Left lung (tissue), 10 donors: ENCODE results near the gene OPHN1. TPM values are rescaled to one million over a fixed set of nuclear protein-coding genes. Genes with fewer than 3 reads are reported as not detected.

ENCODE experiments used
- ATAC-seq: fragments of 200-7000 bp; cut with Tn5 transposase; one replicate; pipeline ENCODE4 v1.9.1; 2020; ENCODE audit warnings: moderate library complexity
- DNase-seq, 4 donors: peaks; one replicate each; pipeline ENCODE4 v3.0.0-alpha.2; 2013 to 2020
- H3K27ac ChIP-seq, 2 donors: fragments of 200-600 bp; sonication (generic) in 1 of 2; one replicate each; pipeline versions ENCODE4 v1.5.0 to v1.8.0; 2020 to 2021
- H3K27me3 ChIP-seq, 2 donors: fragments of 200-600 bp; sonication (generic) in 1 of 2; one replicate each; pipeline versions ENCODE4 v1.5.0 to v1.8.0; 2020 to 2021
- H3K36me3 ChIP-seq, 2 donors: fragments of 200-600 bp; sonication (generic) in 1 of 2; one replicate each; pipeline versions ENCODE4 v1.5.0 to v1.8.0; 2020 to 2021
- H3K4me1 ChIP-seq, 2 donors: fragments of 200-600 bp; one replicate each; pipeline ENCODE4 v1.8.0; 2021
- H3K4me3 ChIP-seq, 2 donors: fragments of 200-600 bp; sonication (generic) in 1 of 2; one replicate each; pipeline versions ENCODE4 v1.5.0 to v1.8.0; 2020 to 2021; ENCODE audit warnings: mild to moderate bottlenecking in 1 of 2
- H3K9me3 ChIP-seq, 2 donors: fragments of 200-600 bp; sonication (generic) in 1 of 2; one replicate each; pipeline versions ENCODE4 v1.5.0 to v1.8.0; 2020 to 2021
- CTCF ChIP-seq, 2 donors: fragments of 200-600 bp; sonication (generic) in 1 of 2; IDR thresholded peaks; one replicate each; pipeline versions ENCODE4 v1.5.0 to v1.8.0; 2021; ENCODE audit warnings: antibody characterized with exemption in 2 of 2
- intact Hi-C, 2 donors: fragments of 100-400 bp; cut with DNase I; formaldehyde crosslinking; loops; one replicate each; pipeline versions ENCODE4 v1.11.2 to v1.14.2; 2022
- polyA plus RNA-seq, 6 donors: library from polyadenylated mRNA; unstranded; fragments of 120-200 nt; gene quantifications; one replicate each; pipeline ENCODE4 v1.2.1, GENCODE V29; 2013; ENCODE audit not compliant: insufficient read length in 6 of 6
- total RNA-seq, 2 donors: library from RNA; stranded (reverse); fragmentation: NEBNext Ultra II Directional; extraction: Animal tissue kit (Norgen Biotek cat#: 25700); gene quantifications; one replicate each; pipeline ENCODE4 v1.2.1, GENCODE V29; 2021
- donor health status: DM: no; HTN: yes; CAD: no.
- donor health status: DM: no; HTN: no; CAD: no.

OPHN1 gene
- total and polyA plus RNA-seq, 8 donors: 6.8 to 13.5 (median 11.3) TPM

- no peak overlapping the region for H3K27ac ChIP-seq
- DNase-seq: no peak
- H3K36me3 ChIP-seq: peaks cover 0 to 4% of the 10 kb centered on the region in 2 donors
- intact Hi-C loops: no loop called here
- no peaks in the 10 kb centered on the region for H3K4me1 ChIP-seq
- H3K4me3 ChIP-seq: no peak overlapping the region
- no peaks in the 10 kb centered on the region for H3K27me3 ChIP-seq
- no peak for ATAC-seq
- no peaks in the 10 kb centered on the region for H3K9me3 ChIP-seq
- TF ChIP-seq CTCF (IDR thresholded peaks at IDR 0.05): no peak
These were observed 384.5 kb downstream of the OPHN1 start for GRCh38 chrX:68048774-68049173.

- no peaks in the 10 kb centered on the region for H3K4me1 ChIP-seq
- no peaks in the 10 kb centered on the region for H3K27me3 ChIP-seq
- no peak overlapping the region for H3K4me3 ChIP-seq
- ATAC-seq (peak; percentile 85), DNase-seq (peak in 1 of 4 donors; percentile 21)
- no peaks in the 10 kb centered on the region for H3K9me3 ChIP-seq
- intact Hi-C loops: no loop called here
- TF ChIP-seq CTCF (IDR thresholded peaks at IDR 0.05): no peak
- no peak overlapping the region for H3K27ac ChIP-seq
- H3K36me3 ChIP-seq: peaks cover 0 to 4% of the 10 kb centered on the region in 2 donors
These were observed 388.2 kb downstream of the OPHN1 start for GRCh38 chrX:68045008-68045577.

GRCh38 chrX:68043713-68044438 lies 389.4 kb downstream of the OPHN1 start:
- Histone ChIP-seq H3K4me1 (no peaks in the 10 kb centered on the region), H3K4me3 (no peak overlapping the region), H3K27me3 (no peaks in the 10 kb centered on the region), H3K36me3 (peaks cover 0 to 4% of the 10 kb centered on the region in 2 donors), H3K27ac (no peak overlapping the region), H3K9me3 (no peaks in the 10 kb centered on the region)
- DNase-seq: no peak
- TF ChIP-seq CTCF (IDR thresholded peaks at IDR 0.05): no peak
- intact Hi-C loops: no loop called here
- ATAC-seq: peak; percentile 46

- ATAC-seq (no peak), DNase-seq (no peak)
- no peaks in the 10 kb centered on the region for H3K36me3 ChIP-seq
- H3K4me3 ChIP-seq: no peak overlapping the region
- intact Hi-C loops: no loop called here
- TF ChIP-seq CTCF (IDR thresholded peaks at IDR 0.05): no peak
- H3K9me3 ChIP-seq: no peaks in the 10 kb centered on the region
- no peak overlapping the region for H3K27ac ChIP-seq
- no peaks in the 10 kb centered on the region for H3K27me3 ChIP-seq
- H3K4me1 ChIP-seq: no peaks in the 10 kb centered on the region
These were observed 392.2 kb downstream of the OPHN1 start for GRCh38 chrX:68041110-68041509.

GRCh38 chrX:68018248-68019203 lies 414.8 kb downstream of the OPHN1 start:
- no peaks in the 10 kb centered on the region for H3K4me1 ChIP-seq
- no peak overlapping the region for H3K27ac ChIP-seq
- peak; percentile 52 for ATAC-seq
- no peaks in the 10 kb centered on the region for H3K9me3 ChIP-seq
- H3K36me3 ChIP-seq: no peaks in the 10 kb centered on the region
- peak in 1 of 4 donors; percentile 24 for DNase-seq
- intact Hi-C loops: no loop called here
- no peaks in the 10 kb centered on the region for H3K27me3 ChIP-seq
- peak in 1 of 2 donors; percentile 15 for TF ChIP-seq CTCF (IDR thresholded peaks at IDR 0.05)
- H3K4me3 ChIP-seq: no peak overlapping the region
